ENCODE results near the gene KCNJ15. TPM values are rescaled to one million over a fixed set of nuclear protein-coding genes. Genes with fewer than 3 reads are reported as not detected.
A peak's percentile ranks its signal among the peaks of the same experiment; 100 is the strongest.

The KCNJ15 gene
- total RNA-seq, 5 donors from 2014 or later (not counting 1 experiment from before 2014, with no cell fraction given) = 0.09 to 0.66 (median 0.43) TPM

GRCh38 chr21:38269576-38269936 is 12.8 kb downstream of the KCNJ15 start:
- Histone ChIP-seq H3K27me3 (replicated peaks in 1 of 2; ENCODE audit: control insufficient read depth in 2 of 2, extremely low read depth in 1 of 2, insufficient read depth in 2 of 2, low read length in 1 of 2) (peaks cover 0 to 3% of the 10 kb centered on the region in 2 experiments), H3K4me1 (ENCODE audit: control insufficient read depth in 1 of 2, extremely low read depth in 1 of 2, insufficient read depth in 2 of 2, low read length in 2 of 2) (peaks cover 0 to 11% of the 10 kb centered on the region in 2 experiments), H3K27ac (ENCODE audit: low read length) (no peak overlapping the region), H3K9me3 (no peaks in the 10 kb centered on the region), H3K4me3 (ENCODE audit: control insufficient read depth in 1 of 2, extremely low read depth in 1 of 2, low read length in 1 of 2) (no peak overlapping the region), H3K36me3 (ENCODE audit: control insufficient read depth in 2 of 2, extremely low read depth in 1 of 2, insufficient read depth in 1 of 2, low read length in 1 of 2) (no peaks in the 10 kb centered on the region)
- H3K27me3 Mint-ChIP-seq = no peaks in the 10 kb centered on the region
- ChIA-PET POLR2A (no interaction called here), CTCF (no interaction called here)
- DNase-seq = no peak
- H3K4me3 Mint-ChIP-seq = no peak overlapping the region
- WGBS (ENCODE audit: insufficient coverage) = no CpG with 5 or more reads among the region's 2 CpGs
- no peak overlapping the region for H3K27ac Mint-ChIP-seq
- H3K36me3 Mint-ChIP-seq = no peaks in the 10 kb centered on the region
- H3K9me3 Mint-ChIP-seq = no peaks in the 10 kb centered on the region
- peaks cover 0 to 6% (median 0%) of the 10 kb centered on the region in 3 donors for H3K4me1 Mint-ChIP-seq
- no peak for ATAC-seq (replicated peaks in 1 of 4)

GRCh38 chr21:38272215-38272614 is 15.4 kb downstream of the KCNJ15 start:
- ATAC-seq (replicated peaks in 1 of 4) (no peak), DNase-seq (no peak)
- H3K36me3 ChIP-seq (ENCODE audit: control insufficient read depth in 2 of 2, extremely low read depth in 1 of 2, insufficient read depth in 1 of 2, low read length in 1 of 2) = no peaks in the 10 kb centered on the region
- no peak overlapping the region for H3K27ac ChIP-seq (ENCODE audit: low read length)
- H3K4me1 Mint-ChIP-seq = peaks cover 0 to 8% (median 1%) of the 10 kb centered on the region in 3 donors
- no peaks in the 10 kb centered on the region for H3K9me3 ChIP-seq
- 55% methylated on average over 4 of the region's 6 CpGs for WGBS (ENCODE audit: insufficient coverage)
- H3K36me3 Mint-ChIP-seq = no peaks in the 10 kb centered on the region
- peaks cover 0 to 3% of the 10 kb centered on the region in 2 experiments for H3K27me3 ChIP-seq (replicated peaks in 1 of 2; ENCODE audit: control insufficient read depth in 2 of 2, extremely low read depth in 1 of 2, insufficient read depth in 2 of 2, low read length in 1 of 2)
- H3K9me3 Mint-ChIP-seq = no peaks in the 10 kb centered on the region
- no peaks in the 10 kb centered on the region for H3K27me3 Mint-ChIP-seq
- no peak overlapping the region for H3K4me3 Mint-ChIP-seq
- H3K27ac Mint-ChIP-seq = no peak overlapping the region
- ChIA-PET POLR2A (interaction anchor here in 1 of 2 donors (0.6 kb wide), 1 partner anchor 34 kb away, joined by 3 read pairs; no protein-coding TSS in a partner anchor), CTCF (no interaction called here)
- H3K4me1 ChIP-seq (ENCODE audit: control insufficient read depth in 1 of 2, extremely low read depth in 1 of 2, insufficient read depth in 2 of 2, low read length in 2 of 2) = peaks cover 0 to 11% of the 10 kb centered on the region in 2 experiments
- H3K4me3 ChIP-seq (ENCODE audit: control insufficient read depth in 1 of 2, extremely low read depth in 1 of 2, low read length in 1 of 2) = no peak overlapping the region

DNA sequence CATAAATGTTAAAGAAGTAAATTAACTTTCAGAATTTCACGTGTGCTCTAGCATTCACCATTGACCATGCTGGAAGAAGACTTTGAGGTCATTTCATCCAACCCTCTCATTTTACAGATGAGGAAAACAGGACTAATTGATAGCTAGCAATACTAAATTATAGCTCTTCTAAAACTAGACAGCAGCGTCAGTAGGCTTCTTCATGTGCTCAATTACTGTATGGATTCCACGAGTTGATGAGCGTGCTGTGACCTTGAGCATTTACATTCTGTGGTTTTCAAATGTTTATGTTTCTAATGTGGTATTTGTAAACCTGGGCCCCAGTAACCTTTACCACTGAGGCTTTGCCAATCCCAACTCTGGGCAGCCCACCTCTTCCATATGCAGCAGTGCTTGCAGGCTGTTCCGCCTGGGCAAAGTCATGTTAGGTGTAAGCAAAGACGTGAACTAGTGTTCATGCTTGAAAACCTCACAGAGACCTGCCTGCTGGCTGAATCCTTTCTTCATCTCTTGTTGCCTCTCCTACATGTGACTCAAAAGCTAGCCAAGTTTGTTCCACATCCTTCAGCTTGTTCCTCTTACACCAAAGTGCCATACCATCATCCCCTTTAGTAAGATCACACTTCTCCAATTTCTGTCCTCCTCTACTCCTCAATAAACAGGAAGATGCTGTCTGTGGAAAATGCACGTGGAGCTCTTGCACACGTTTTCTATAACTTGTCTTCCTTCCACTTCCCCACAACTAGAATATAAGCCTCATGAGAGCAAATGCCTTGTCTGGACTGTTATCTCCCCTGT is 17.2 kb downstream of the KCNJ15 start:
- CTCF ChIA-PET = no interaction called here
- no peak overlapping the region for H3K4me3 ChIP-seq (ENCODE audit: control insufficient read depth in 1 of 2, extremely low read depth in 1 of 2, low read length in 1 of 2)
- no peak for ATAC-seq (replicated peaks in 1 of 4)

DNA sequence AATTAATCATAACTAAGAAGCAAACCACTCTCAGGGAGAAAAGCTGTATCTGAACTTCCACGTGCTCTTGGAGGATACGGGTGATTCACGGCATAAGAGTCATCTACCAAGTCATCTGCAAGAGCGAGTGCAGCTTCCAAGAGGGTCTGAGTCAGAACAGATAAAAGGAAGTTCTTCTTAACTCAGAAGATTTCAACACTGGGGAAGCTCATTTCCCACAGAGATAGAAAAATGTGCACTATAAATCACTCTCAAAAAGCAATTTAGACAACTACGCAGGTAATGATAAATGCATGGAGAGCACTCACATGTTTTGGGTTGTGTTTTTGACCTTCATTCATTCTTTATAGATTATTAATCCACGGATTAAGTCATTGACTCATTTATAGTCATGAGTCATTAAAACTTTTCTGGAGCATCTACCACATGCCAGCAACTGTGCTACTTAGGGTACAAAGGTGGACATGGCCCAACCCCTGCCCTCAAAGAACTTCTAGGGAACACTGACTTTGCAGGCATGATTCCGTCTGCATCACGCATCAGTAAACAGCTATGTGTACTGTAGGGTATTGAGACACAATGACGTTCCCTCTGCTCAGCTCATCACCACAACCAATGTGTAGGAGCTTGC is 20.8 kb downstream of the KCNJ15 start:
- DNase-seq (peak in 1 of 35 experiments; percentile 21), ATAC-seq (replicated peaks in 1 of 4) (peak in 3 of 4 experiments; percentile 48 to 77 (median 54))
- H3K36me3 Mint-ChIP-seq = no peaks in the 10 kb centered on the region
- POLR2A ChIA-PET = interaction anchor here in 1 of 2 donors (0.5 kb wide), 1 partner anchor 30 kb away, joined by 8 read pairs; no protein-coding TSS in a partner anchor
- Histone ChIP-seq H3K27me3 (replicated peaks in 1 of 2; ENCODE audit: control insufficient read depth in 2 of 2, extremely low read depth in 1 of 2, insufficient read depth in 2 of 2, low read length in 1 of 2) (no peaks in the 10 kb centered on the region), H3K4me1 (ENCODE audit: control insufficient read depth in 1 of 2, extremely low read depth in 1 of 2, insufficient read depth in 2 of 2, low read length in 2 of 2) (no peaks in the 10 kb centered on the region), H3K27ac (ENCODE audit: low read length) (no peak overlapping the region), H3K36me3 (ENCODE audit: control insufficient read depth in 2 of 2, extremely low read depth in 1 of 2, insufficient read depth in 1 of 2, low read length in 1 of 2) (no peaks in the 10 kb centered on the region), H3K4me3 (ENCODE audit: control insufficient read depth in 1 of 2, extremely low read depth in 1 of 2, low read length in 1 of 2) (no peak overlapping the region), H3K9me3 (no peaks in the 10 kb centered on the region)
- H3K27me3 Mint-ChIP-seq = no peaks in the 10 kb centered on the region
- WGBS (ENCODE audit: insufficient coverage) = 83% methylated on average over 3 of the region's 9 CpGs
- H3K9me3 Mint-ChIP-seq = no peaks in the 10 kb centered on the region
- CTCF ChIA-PET = no interaction called here
- H3K27ac Mint-ChIP-seq = no peak overlapping the region
- H3K4me1 Mint-ChIP-seq = peaks cover 0 to 5% (median 5%) of the 10 kb centered on the region in 3 donors
- H3K4me3 Mint-ChIP-seq = no peak overlapping the region

More for the DNA sequence above, 17.2 kb downstream of the KCNJ15 start:
- Histone ChIP-seq H3K4me1 (ENCODE audit: control insufficient read depth in 1 of 2, extremely low read depth in 1 of 2, insufficient read depth in 2 of 2, low read length in 2 of 2) (peaks cover 0 to 4% of the 10 kb centered on the region in 2 experiments), H3K36me3 (ENCODE audit: control insufficient read depth in 2 of 2, extremely low read depth in 1 of 2, insufficient read depth in 1 of 2, low read length in 1 of 2) (no peaks in the 10 kb centered on the region), H3K9me3 (no peaks in the 10 kb centered on the region), H3K27me3 (replicated peaks in 1 of 2; ENCODE audit: control insufficient read depth in 2 of 2, extremely low read depth in 1 of 2, insufficient read depth in 2 of 2, low read length in 1 of 2) (peaks cover 0 to 3% of the 10 kb centered on the region in 2 experiments), H3K27ac (ENCODE audit: low read length) (no peak overlapping the region)
- Mint-ChIP-seq H3K9me3 (no peaks in the 10 kb centered on the region), H3K27ac (no peak overlapping the region), H3K4me1 (peaks cover 0 to 8% (median 5%) of the 10 kb centered on the region in 3 donors), H3K36me3 (no peaks in the 10 kb centered on the region), H3K27me3 (no peaks in the 10 kb centered on the region), H3K4me3 (no peak overlapping the region)
- 80% methylated on average over 2 of the region's 8 CpGs for WGBS (ENCODE audit: insufficient coverage)
- DNase-seq = no peak
- POLR2A ChIA-PET = no interaction called here

- no peaks in the 10 kb centered on the region for H3K4me1 ChIP-seq (ENCODE audit: control insufficient read depth in 1 of 2, extremely low read depth in 1 of 2, insufficient read depth in 2 of 2, low read length in 2 of 2)
- no peaks in the 10 kb centered on the region for H3K36me3 ChIP-seq (ENCODE audit: control insufficient read depth in 2 of 2, extremely low read depth in 1 of 2, insufficient read depth in 1 of 2, low read length in 1 of 2)
- POLR2A ChIA-PET = no interaction called here
- no peak overlapping the region for H3K27ac Mint-ChIP-seq
- ATAC-seq (replicated peaks in 1 of 4) = no peak
- 88% methylated on average over 3 of the region's 5 CpGs for WGBS (ENCODE audit: insufficient coverage)
- no peaks in the 10 kb centered on the region for H3K9me3 Mint-ChIP-seq
- H3K27me3 Mint-ChIP-seq = no peaks in the 10 kb centered on the region
- peaks cover 0 to 5% (median 5%) of the 10 kb centered on the region in 3 donors for H3K4me1 Mint-ChIP-seq
- no peaks in the 10 kb centered on the region for H3K36me3 Mint-ChIP-seq
- CTCF ChIA-PET = no interaction called here
- H3K27ac ChIP-seq (ENCODE audit: low read length) = no peak overlapping the region
- H3K27me3 ChIP-seq (replicated peaks in 1 of 2; ENCODE audit: control insufficient read depth in 2 of 2, extremely low read depth in 1 of 2, insufficient read depth in 2 of 2, low read length in 1 of 2) = no peaks in the 10 kb centered on the region
- no peaks in the 10 kb centered on the region for H3K9me3 ChIP-seq
- DNase-seq = no peak
- no peak overlapping the region for H3K4me3 ChIP-seq (ENCODE audit: control insufficient read depth in 1 of 2, extremely low read depth in 1 of 2, low read length in 1 of 2)
- no peak overlapping the region for H3K4me3 Mint-ChIP-seq
Observed at GRCh38 chr21:38280454-38280853, 23.7 kb downstream of the KCNJ15 start.

GRCh38 chr21:38280867-38281266 is 24.1 kb downstream of the KCNJ15 start:
- POLR2A ChIA-PET = no interaction called here
- Histone ChIP-seq H3K9me3 (no peaks in the 10 kb centered on the region), H3K27me3 (replicated peaks in 1 of 2; ENCODE audit: control insufficient read depth in 2 of 2, extremely low read depth in 1 of 2, insufficient read depth in 2 of 2, low read length in 1 of 2) (no peaks in the 10 kb centered on the region), H3K4me1 (ENCODE audit: control insufficient read depth in 1 of 2, extremely low read depth in 1 of 2, insufficient read depth in 2 of 2, low read length in 2 of 2) (no peaks in the 10 kb centered on the region), H3K4me3 (ENCODE audit: control insufficient read depth in 1 of 2, extremely low read depth in 1 of 2, low read length in 1 of 2) (no peak overlapping the region), H3K27ac (ENCODE audit: low read length) (no peak overlapping the region), H3K36me3 (ENCODE audit: control insufficient read depth in 2 of 2, extremely low read depth in 1 of 2, insufficient read depth in 1 of 2, low read length in 1 of 2) (no peaks in the 10 kb centered on the region)
- DNase-seq (no peak), ATAC-seq (replicated peaks in 1 of 4) (no peak)
- H3K36me3 Mint-ChIP-seq = no peaks in the 10 kb centered on the region
- no peak overlapping the region for H3K27ac Mint-ChIP-seq
- H3K4me1 Mint-ChIP-seq = peaks cover 0 to 5% (median 5%) of the 10 kb centered on the region in 3 donors
- CTCF ChIA-PET = no interaction called here
- H3K9me3 Mint-ChIP-seq = no peaks in the 10 kb centered on the region
- no peaks in the 10 kb centered on the region for H3K27me3 Mint-ChIP-seq
- WGBS (ENCODE audit: insufficient coverage) = 0% methylated on average over 1 of the region's 6 CpGs
- H3K4me3 Mint-ChIP-seq = no peak overlapping the region
